Ishikawa (cell line): ENCODE results near the gene FIGN.

ENCODE experiments used
- CEBPB ChIP-seq: IDR thresholded peaks from 2 replicates; pipeline ENCODE4 v1.6.1; 2012
- CREB1 ChIP-seq: IDR thresholded peaks from 2 replicates; pipeline ENCODE4 v1.6.1; 2012; ENCODE audit warnings: low read depth
- EGR1 ChIP-seq: IDR thresholded peaks from 2 replicates; pipeline ENCODE4 v1.6.1; 2012
- EP300 ChIP-seq: IDR thresholded peaks from 2 replicates; pipeline ENCODE4 v1.6.1; 2012; ENCODE audit warnings: borderline replicate concordance
- FOXM1 ChIP-seq: IDR thresholded peaks from 2 replicates; pipeline ENCODE4 v1.6.1; 2012; ENCODE audit warnings: low read depth, borderline replicate concordance
- MAX ChIP-seq: IDR thresholded peaks from 2 replicates; pipeline ENCODE4 v1.6.1; 2012
- RAD21 ChIP-seq: IDR thresholded peaks from 2 replicates; pipeline ENCODE4 v1.6.1; 2012; ENCODE audit warnings: low read depth
- REST ChIP-seq: IDR thresholded peaks from 2 replicates; pipeline ENCODE4 v1.6.1; 2012; ENCODE audit warnings: low read depth, mild to moderate bottlenecking
- TAF1 ChIP-seq: IDR thresholded peaks from 2 replicates; pipeline ENCODE4 v1.6.1; 2012; ENCODE audit warnings: low read depth, mild to moderate bottlenecking
- TEAD4 ChIP-seq: IDR thresholded peaks from 2 replicates; pipeline ENCODE4 v1.6.1; 2012
- USF1 ChIP-seq: IDR thresholded peaks from 2 replicates; pipeline ENCODE4 v1.6.1; 2012
- YY1 ChIP-seq: IDR thresholded peaks from 2 replicates; pipeline ENCODE4 v1.6.1; 2012; ENCODE audit warnings: low read depth

- TF ChIP-seq RAD21 (no peak), REST (no peak), MAX (no peak), USF1 (no peak), TAF1 (no peak), CREB1 (no peak), TEAD4 (no peak), EP300 (no peak), YY1 (no peak), CEBPB (no peak), FOXM1 (no peak), EGR1 (no peak)
Observed at GRCh38 chr2:163711258-163711657, 24.6 kb downstream of the FIGN start.
